Heart right ventricle (tissue), 16 donors: Measurements from ENCODE around the gene ARFGAP2. TPM values are rescaled to one million over a fixed set of nuclear protein-coding genes. Genes with fewer than 3 reads are reported as not detected.

Experiments used
- ATAC-seq, 8 donors: fragments of 200-7000 bp; cut with Tn5 transposase; one replicate each; pipeline ENCODE4 v1.9.1; 2020; ENCODE audit warnings: mild to moderate bottlenecking in 8 of 8, moderate library complexity in 8 of 8, moderate number of reproducible peaks in 1 of 8
- DNase-seq, 2 donors: peaks; one replicate each; pipeline ENCODE4 v3.0.0-alpha.2; 2020
- H3K27ac ChIP-seq, 10 donors: fragments of 200-600 bp; sonication (generic) in 2 of 10; one replicate each; pipeline versions ENCODE4 v1.5.0 to v1.8.0; 2020 to 2022; ENCODE audit warnings: mild to moderate bottlenecking in 3 of 10
- H3K27me3 ChIP-seq, 7 donors: fragments of 200-600 bp; one replicate each; pipeline ENCODE4 v1.8.0; 2021 to 2022; ENCODE audit warnings: mild to moderate bottlenecking in 2 of 7
- H3K36me3 ChIP-seq, 9 donors: fragments of 200-600 bp; sonication (generic) in 1 of 9; one replicate each; pipeline versions ENCODE4 v1.5.0 to v1.8.0; 2020 to 2022; ENCODE audit warnings: mild to moderate bottlenecking in 2 of 9
- H3K4me1 ChIP-seq, 9 donors: fragments of 200-600 bp; sonication (generic) in 1 of 9; one replicate each; pipeline versions ENCODE4 v1.5.0 to v1.8.0; 2020 to 2022; ENCODE audit warnings: mild to moderate bottlenecking in 4 of 9
- H3K4me3 ChIP-seq, 10 donors: fragments of 200-600 bp; sonication (generic) in 2 of 10; one replicate each; pipeline versions ENCODE4 v1.5.0 to v1.8.0; 2020 to 2022; ENCODE audit warnings: mild to moderate bottlenecking in 7 of 10, moderate library complexity in 2 of 10
- H3K9me3 ChIP-seq, 11 donors: fragments of 200-600 bp in 10 of 11; sonication (generic) in 2 of 11; one replicate each; pipeline versions ENCODE4 v1.5.0 to v1.8.0; 2013 to 2022; ENCODE audit warnings: mild to moderate bottlenecking in 2 of 11, control low read depth in 1 of 11, moderate library complexity in 1 of 11
- CTCF ChIP-seq, 9 donors: fragments of 200-600 bp; sonication (generic) in 2 of 9; IDR thresholded peaks; one replicate each; pipeline versions ENCODE4 v1.5.0 to v1.8.0; 2021 to 2022; ENCODE audit warnings: antibody characterized with exemption in 9 of 9, mild to moderate bottlenecking in 5 of 9, moderate library complexity in 1 of 9
- WGBS, 2 donors: extraction: QIAGEN DNeasy Blood & Tissue Kit; methylation state at CpG; one replicate each; pipeline ENCODE4 v1.1.7; 2013; ENCODE audit warnings: inconsistent platforms in 1 of 2; 5-methylcytosine and 5-hydroxymethylcytosine counted together
- intact Hi-C, 10 donors: fragments of 100-400 bp; cut with DNase I; formaldehyde crosslinking; loops; one replicate each; pipeline versions ENCODE4 v1.11.1 to v1.14.2; 2022
- polyA plus RNA-seq, 2 donors: library from polyadenylated mRNA; stranded (reverse); fragments of 200-250 nt; gene quantifications; one replicate each; pipeline ENCODE4 v1.2.3, GENCODE V29; 2013
- total RNA-seq, 10 donors: library from RNA; stranded (reverse); fragmentation: NEBNext Ultra II Directional in 3 of 10; extraction: Animal tissue kit (Norgen Biotek cat#: 25700) in 3 of 10; gene quantifications; one replicate each; pipeline versions ENCODE4 v1.2.1 to v1.2.4, GENCODE V29; 2021 to 2023
- donor health status: Arrhythmogenic right ventricular cardiomyopathy.
- donor health status: ischemic (EF 13 %, LVEDD 7.1; RV severe dilation, severe dysfunction).
- donor health status: healthy with polysubstance abuse.
- donor health status: DM: no; HTN: yes; CAD: no.
- donor health status: DM: no; HTN: no; CAD: no.
- donor health status: ischemic (EF 25% LVEDD 6.9; RV normal size, moderate dysfunction).
- donor health status: ischemic (EF 25% LVEDD 5.7; RV mildly dilated, moderate dysfunction).
- donor health status: healthy.
- donor health status: DM: yes; HTN: yes; CAD: no.
- donor health status: Ischemic cardiomyopathy.
- donor health status: ischemic (EF 35%, LVEDD 5.7; RV mildly dilated, moderate dysfunction).
- donor health status: nonischemic (EF 11% LVEDD 7.7; RV severe dilation, severe dysfunction).
- donor health status: DM: yes; HTN: yes; CAD: no.
- donor health status: PGD.
- donor health status: ischemic (EF 29% LVEDD 5.4; RV normal size, mild dysfunction).
- donor health status: nonischemic (EF 23%, LVEDD 6.1; RV moderate dilation, normal function).

The ARFGAP2 gene
- total and polyA plus RNA-seq, 12 donors = 47.8 to 70.2 (median 62.9) TPM

- intact Hi-C loops = loop anchor here (2.0 to 10.0 kb wide), 9 partner anchors 33 to 228 kb away; partner anchors contain the start of genes NR1H3 (in 5 of the 10), ACP2 (in 1 of the 10), DDB2 (in 1 of the 10) and SLC39A13 (in 1 of the 10)
- H3K4me3 ChIP-seq = no peak overlapping the region
- peaks cover 0 to 8% (median 0%) of the 10 kb centered on the region in 7 donors for H3K27me3 ChIP-seq
- peak overlapping the region in 9 of 10 donors; percentile 92 to 100 (median 97) for H3K27ac ChIP-seq
- ATAC-seq (no peak), DNase-seq (no peak)
- H3K4me1 ChIP-seq = peaks cover 29 to 85% (median 63%) of the 10 kb centered on the region in 9 donors
- no peak for TF ChIP-seq CTCF (IDR thresholded peaks at IDR 0.05)
- WGBS, 2 donors = 92% methylated on average over 23 of the region's 23 CpGs
- H3K36me3 ChIP-seq = peaks cover 0 to 50% (median 5%) of the 10 kb centered on the region in 9 donors
- H3K9me3 ChIP-seq = no peaks in the 10 kb centered on the region
Observed at GRCh38 chr11:47178737-47179654, 2.3 kb upstream of the ARFGAP2 start.

DNA sequence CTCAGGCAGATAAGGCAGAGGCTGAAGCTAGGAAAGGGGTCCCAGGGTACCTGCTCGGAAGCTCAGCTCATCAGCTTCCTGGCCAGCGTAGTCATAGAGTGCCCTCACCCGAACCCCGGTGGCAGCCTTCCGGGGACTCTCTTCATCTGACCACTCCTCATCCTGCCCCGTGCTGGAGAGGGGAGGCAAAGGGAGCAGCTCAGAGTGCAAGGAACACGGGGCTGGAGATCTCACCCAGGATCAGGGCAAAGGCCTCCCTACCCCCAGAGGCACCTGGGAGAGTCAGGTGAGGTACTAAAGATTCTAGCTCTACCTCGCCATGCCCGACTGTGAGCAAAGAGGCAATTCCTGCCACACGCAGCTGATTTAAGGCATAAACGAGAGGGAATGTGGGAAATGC, 1.6 kb upstream of the ARFGAP2 start:
- peaks cover 0 to 56% (median 12%) of the 10 kb centered on the region in 9 donors for H3K36me3 ChIP-seq
- no peak for ATAC-seq
- TF ChIP-seq CTCF (IDR thresholded peaks at IDR 0.05) = no peak
- intact Hi-C loops = loop anchor here (2.0 to 10.0 kb wide), 9 partner anchors 34 to 229 kb away; partner anchors contain the start of genes NR1H3 (in 5 of the 10), ACP2 (in 1 of the 10), DDB2 (in 1 of the 10) and SLC39A13 (in 1 of the 10)
- peaks cover 29 to 85% (median 59%) of the 10 kb centered on the region in 9 donors for H3K4me1 ChIP-seq
- peak overlapping the region; percentile 92 to 100 (median 98) for H3K27ac ChIP-seq
- DNase-seq = no peak
- no peaks in the 10 kb centered on the region for H3K9me3 ChIP-seq
- 79 to 87% methylated on average over 11 of the region's 11 CpGs for WGBS, 2 donors
- peak overlapping the region in 2 of 10 donors; percentile 75 to 87 for H3K4me3 ChIP-seq
- H3K27me3 ChIP-seq = peaks cover 0 to 3% (median 0%) of the 10 kb centered on the region in 7 donors

- DNase-seq = peak; percentile 52 to 53
- 31 to 35% methylated on average over 6 of the region's 6 CpGs for WGBS, 2 donors
- H3K27ac ChIP-seq = peak overlapping the region; percentile 92 to 100 (median 98)
- TF ChIP-seq CTCF (IDR thresholded peaks at IDR 0.05) = no peak
- peaks cover 29 to 85% (median 61%) of the 10 kb centered on the region in 9 donors for H3K4me1 ChIP-seq
- no peaks in the 10 kb centered on the region for H3K9me3 ChIP-seq
- ATAC-seq = peak in 7 of 8 donors; percentile 0 to 20 (median 15)
- intact Hi-C loops = loop anchor here (2.0 to 10.0 kb wide), 11 partner anchors 34 to 229 kb away; partner anchors contain the start of genes NR1H3 (in 5 of the 10), DDB2 (in 3 of the 10), ACP2 (in 1 of the 10) and SLC39A13 (in 1 of the 10)
- H3K36me3 ChIP-seq = peaks cover 0 to 61% (median 15%) of the 10 kb centered on the region in 9 donors
- H3K27me3 ChIP-seq = no peaks in the 10 kb centered on the region
- H3K4me3 ChIP-seq = peak overlapping the region in 8 of 10 donors; percentile 75 to 97 (median 86)
Observed at GRCh38 chr11:47177846-47178245, 1.2 kb upstream of the ARFGAP2 start.
